Peyer's patch (tissue), 4 donors: ENCODE data around the gene SLC38A5.
"Not testable (repeated sequence)": the region's sequence is repeated elsewhere in the genome, so short reads cannot be mapped to it uniquely, and the experiment has no call there.

ENCODE experiments used
- POLR2A ChIP-seq, 2 donors: fragments of 450-650 bp; IDR thresholded peaks; one replicate each; pipeline ENCODE4 v1.5.1; 2017; ENCODE audit warnings: antibody characterized with exemption in 2 of 2, mild to moderate bottlenecking in 2 of 2, moderate library complexity in 2 of 2
- TF ChIP-seq, protein P1 (sequence below), 6 experiments: fragments of 450-650 bp in 4 of 6; fragments of 200-600 bp in 2 of 6; sonication (generic) in 1 of 6; IDR thresholded peaks; one replicate each; pipeline ENCODE4 v1.5.1; 2017 to 2019; ENCODE audit warnings: antibody characterized with exemption in 6 of 6, mild to moderate bottlenecking in 3 of 6, moderate library complexity in 1 of 6

- TF ChIP-seq, protein P1, sequence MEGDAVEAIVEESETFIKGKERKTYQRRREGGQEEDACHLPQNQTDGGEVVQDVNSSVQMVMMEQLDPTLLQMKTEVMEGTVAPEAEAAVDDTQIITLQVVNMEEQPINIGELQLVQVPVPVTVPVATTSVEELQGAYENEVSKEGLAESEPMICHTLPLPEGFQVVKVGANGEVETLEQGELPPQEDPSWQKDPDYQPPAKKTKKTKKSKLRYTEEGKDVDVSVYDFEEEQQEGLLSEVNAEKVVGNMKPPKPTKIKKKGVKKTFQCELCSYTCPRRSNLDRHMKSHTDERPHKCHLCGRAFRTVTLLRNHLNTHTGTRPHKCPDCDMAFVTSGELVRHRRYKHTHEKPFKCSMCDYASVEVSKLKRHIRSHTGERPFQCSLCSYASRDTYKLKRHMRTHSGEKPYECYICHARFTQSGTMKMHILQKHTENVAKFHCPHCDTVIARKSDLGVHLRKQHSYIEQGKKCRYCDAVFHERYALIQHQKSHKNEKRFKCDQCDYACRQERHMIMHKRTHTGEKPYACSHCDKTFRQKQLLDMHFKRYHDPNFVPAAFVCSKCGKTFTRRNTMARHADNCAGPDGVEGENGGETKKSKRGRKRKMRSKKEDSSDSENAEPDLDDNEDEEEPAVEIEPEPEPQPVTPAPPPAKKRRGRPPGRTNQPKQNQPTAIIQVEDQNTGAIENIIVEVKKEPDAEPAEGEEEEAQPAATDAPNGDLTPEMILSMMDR (IDR thresholded peaks at IDR 0.05) = not testable (repeated sequence)
- not testable (repeated sequence) for TF ChIP-seq POLR2A (IDR thresholded peaks at IDR 0.05)
Measured at GRCh38 chrX:48433713-48434112, 36.3 kb downstream of the SLC38A5 start.
